Endodermal cell (in vitro differentiated cells): Measurements from ENCODE around the gene GPR162. TPM values are rescaled to one million over a fixed set of nuclear protein-coding genes. Genes with fewer than 3 reads are reported as not detected.

ENCODE experiments used
- DNase-seq: peaks from one replicate; pipeline ENCODE4 v3.0.0-alpha.2; 2017
- H3K27ac ChIP-seq: 2 replicates; pipeline ENCODE4 v1.5.1; 2013; ENCODE audit warnings: mild to moderate bottlenecking, low read depth, low read length, moderate library complexity
- H3K27me3 ChIP-seq: 2 replicates; pipeline ENCODE4 v1.6.1; 2013; ENCODE audit warnings: mild to moderate bottlenecking, low read length, moderate library complexity; ENCODE audit not compliant: insufficient read depth, control insufficient read depth, poor library complexity, severe bottlenecking
- H3K36me3 ChIP-seq: 2 replicates; pipeline ENCODE4 v1.7.0; 2013; ENCODE audit warnings: mild to moderate bottlenecking, low read length, moderate library complexity; ENCODE audit not compliant: control insufficient read depth, insufficient read depth
- H3K4me1 ChIP-seq: one replicate; pipeline ENCODE4 v1.7.0; 2013; ENCODE audit warnings: low read length; ENCODE audit not compliant: control insufficient read depth, insufficient read depth
- H3K4me3 ChIP-seq: 2 replicates; pipeline ENCODE4 v1.5.1; 2013; ENCODE audit warnings: mild to moderate bottlenecking, low read length, moderate library complexity
- H3K9ac ChIP-seq: 2 replicates; pipeline ENCODE4 v1.6.1; 2013; ENCODE audit warnings: mild to moderate bottlenecking, low read length, moderate library complexity; ENCODE audit not compliant: poor library complexity, severe bottlenecking; ENCODE audit errors: extremely low read depth
- H3K9me3 ChIP-seq: 2 replicates; pipeline ENCODE4 v1.6.1; 2013; ENCODE audit warnings: mild to moderate bottlenecking, low read length, moderate library complexity; ENCODE audit not compliant: control insufficient read depth
- H3K27ac Mint-ChIP-seq: 2 replicates; pipeline ENCODE4 v1.8.0; 2020; ENCODE audit warnings: mixed read lengths
- H3K27me3 Mint-ChIP-seq: 2 replicates; pipeline ENCODE4 v1.8.0; 2021; ENCODE audit warnings: mild to moderate bottlenecking, mixed read lengths; ENCODE audit not compliant: insufficient read depth
- H3K36me3 Mint-ChIP-seq: 2 replicates; pipeline ENCODE4 v1.8.0; 2020; ENCODE audit warnings: low read depth, mixed read lengths
- H3K4me1 Mint-ChIP-seq: 2 replicates; pipeline ENCODE4 v1.8.0; 2020; ENCODE audit warnings: mixed read lengths
- H3K4me3 Mint-ChIP-seq: 2 replicates; pipeline ENCODE4 v1.8.0; 2020; ENCODE audit warnings: mild to moderate bottlenecking, moderate library complexity, mixed read lengths
- H3K9me3 Mint-ChIP-seq: 2 replicates; pipeline ENCODE4 v1.8.0; 2020; ENCODE audit warnings: mild to moderate bottlenecking, mixed read lengths
- WGBS, 2 experiments: methylation state at CpG; one replicate each; pipeline versions ENCODE4 v1.1.5 to v1.1.7; 2013; ENCODE audit warnings: missing lambda C conversion rate in 2 of 2, mixed read lengths in 1 of 2; ENCODE audit not compliant: insufficient coverage in 1 of 2, insufficient read length in 1 of 2; 5-methylcytosine and 5-hydroxymethylcytosine counted together
- total RNA-seq, 2 donors: library from RNA; stranded (reverse); fragmentation: NEBNext Ultra II Directional in 1 of 2; extraction: Animal tissue kit (Norgen Biotek cat#: 25700) in 1 of 2; gene quantifications; 2 replicates in 1 of 2; 3 replicates in 1 of 2; pipeline ENCODE4 v1.2.1, GENCODE V29; 2021
- TF ChIP-seq, protein P1 (sequence below): fragments of 200-600 bp; sonication (generic); conservative IDR thresholded peaks from 2 replicates; pipeline ENCODE4 v1.5.0; 2021; ENCODE audit warnings: antibody characterized with exemption, mild to moderate bottlenecking

Gene GPR162
- total RNA-seq, 2 donors from 2014 or later, result 14.7 to 15.0 TPM

DNA sequence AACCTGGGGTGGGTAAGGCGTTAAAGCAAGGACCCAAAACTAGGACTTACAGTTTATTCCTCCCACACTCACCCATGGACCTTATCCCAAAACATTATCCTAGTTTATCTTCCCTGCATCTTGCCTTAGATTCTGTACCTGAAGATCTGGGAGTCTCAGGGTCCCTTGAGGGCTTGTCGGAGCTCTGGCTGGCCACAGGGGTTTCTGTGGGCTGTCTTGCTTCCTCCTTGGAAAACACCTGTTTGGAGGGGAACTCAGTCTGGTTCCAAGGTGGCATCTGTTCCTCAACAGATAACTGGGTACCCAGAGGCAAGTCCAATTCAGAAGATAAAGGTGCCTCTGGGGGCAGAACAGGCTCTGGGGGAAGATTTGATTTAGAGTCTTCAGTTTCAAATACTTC lies 27.8 kb downstream of the GPR162 start:
- peaks cover 51% of the 10 kb centered on the region for H3K36me3 ChIP-seq
- H3K9me3 ChIP-seq, result no peaks in the 10 kb centered on the region
- H3K9ac ChIP-seq, result no peak overlapping the region
- no peaks in the 10 kb centered on the region for H3K27me3 ChIP-seq
- Mint-ChIP-seq H3K27ac (no peak overlapping the region), H3K4me3 (peak overlapping the region; percentile 88), H3K27me3 (no peaks in the 10 kb centered on the region), H3K36me3 (peaks cover 46% of the 10 kb centered on the region), H3K9me3 (no peaks in the 10 kb centered on the region), H3K4me1 (peaks cover 25% of the 10 kb centered on the region)
- H3K4me3 ChIP-seq, result peak overlapping the region; percentile 92
- 95 to 100% methylated on average over 2 of the region's 2 CpGs for WGBS, 2 experiments
- no peak for DNase-seq
- H3K4me1 ChIP-seq, result peaks cover 2% of the 10 kb centered on the region
- no peak overlapping the region for H3K27ac ChIP-seq
- TF ChIP-seq, protein P1, sequence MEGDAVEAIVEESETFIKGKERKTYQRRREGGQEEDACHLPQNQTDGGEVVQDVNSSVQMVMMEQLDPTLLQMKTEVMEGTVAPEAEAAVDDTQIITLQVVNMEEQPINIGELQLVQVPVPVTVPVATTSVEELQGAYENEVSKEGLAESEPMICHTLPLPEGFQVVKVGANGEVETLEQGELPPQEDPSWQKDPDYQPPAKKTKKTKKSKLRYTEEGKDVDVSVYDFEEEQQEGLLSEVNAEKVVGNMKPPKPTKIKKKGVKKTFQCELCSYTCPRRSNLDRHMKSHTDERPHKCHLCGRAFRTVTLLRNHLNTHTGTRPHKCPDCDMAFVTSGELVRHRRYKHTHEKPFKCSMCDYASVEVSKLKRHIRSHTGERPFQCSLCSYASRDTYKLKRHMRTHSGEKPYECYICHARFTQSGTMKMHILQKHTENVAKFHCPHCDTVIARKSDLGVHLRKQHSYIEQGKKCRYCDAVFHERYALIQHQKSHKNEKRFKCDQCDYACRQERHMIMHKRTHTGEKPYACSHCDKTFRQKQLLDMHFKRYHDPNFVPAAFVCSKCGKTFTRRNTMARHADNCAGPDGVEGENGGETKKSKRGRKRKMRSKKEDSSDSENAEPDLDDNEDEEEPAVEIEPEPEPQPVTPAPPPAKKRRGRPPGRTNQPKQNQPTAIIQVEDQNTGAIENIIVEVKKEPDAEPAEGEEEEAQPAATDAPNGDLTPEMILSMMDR, result no peak

DNA sequence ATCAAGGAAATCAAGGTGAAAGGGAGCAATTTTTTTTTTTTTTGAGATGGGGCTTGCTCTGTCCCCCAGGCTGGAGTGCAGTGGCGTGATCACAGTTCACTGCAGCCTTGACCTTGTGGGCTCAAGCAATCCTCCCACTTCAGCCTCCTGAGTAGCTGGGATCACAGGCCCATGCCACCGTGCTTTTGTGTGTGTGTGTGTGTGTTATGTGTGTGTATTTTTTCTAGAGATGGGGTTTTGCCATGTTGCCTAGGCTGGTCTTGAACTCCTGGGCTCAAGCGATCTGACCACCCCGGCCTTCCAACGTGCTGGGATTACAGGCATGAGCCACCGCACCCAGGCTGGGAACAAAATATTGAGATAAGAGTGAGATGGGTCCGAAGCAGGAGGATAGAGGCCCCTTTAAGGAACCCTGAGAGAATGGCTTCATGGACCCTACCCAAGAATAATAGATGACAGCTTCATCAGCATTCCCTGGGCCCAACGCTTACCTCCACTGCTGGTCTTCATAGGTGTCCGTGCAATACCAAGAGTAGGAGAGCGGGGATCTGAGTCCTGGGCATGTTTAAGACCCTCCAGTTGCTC lies 28.4 kb downstream of the GPR162 start:
- peak overlapping the region; percentile 56 for H3K9ac ChIP-seq

DNA sequence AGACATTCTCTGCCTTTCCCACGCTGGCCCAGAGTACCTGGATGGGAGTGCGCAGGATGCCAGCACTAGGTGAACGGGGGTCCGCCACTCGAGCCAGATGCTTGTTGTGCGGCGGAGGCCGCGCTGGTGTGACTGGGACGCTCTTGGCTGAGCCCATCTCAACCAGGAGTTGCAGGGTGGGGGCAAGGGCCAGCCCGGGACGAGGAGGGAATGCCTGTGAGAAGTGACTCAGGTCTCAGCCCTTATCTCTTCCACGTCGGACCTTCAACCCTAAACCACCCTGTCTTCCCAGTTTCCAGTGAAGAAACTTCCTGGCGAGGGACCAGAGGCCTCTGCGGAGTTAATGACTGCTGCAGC lies 29.2 kb downstream of the GPR162 start:
- Histone ChIP-seq H3K4me3 (peak overlapping the region; percentile 92), H3K36me3 (peaks cover 48% of the 10 kb centered on the region), H3K9ac (peak overlapping the region; percentile 56), H3K27ac (no peak overlapping the region), H3K4me1 (peaks cover 2% of the 10 kb centered on the region), H3K9me3 (no peaks in the 10 kb centered on the region), H3K27me3 (no peaks in the 10 kb centered on the region)
- TF ChIP-seq, protein P1, result no peak
- DNase-seq, result no peak
- no peaks in the 10 kb centered on the region for H3K9me3 Mint-ChIP-seq
- peak overlapping the region; percentile 99 for H3K27ac Mint-ChIP-seq
- peak overlapping the region; percentile 88 for H3K4me3 Mint-ChIP-seq
- H3K36me3 Mint-ChIP-seq, result peaks cover 44% of the 10 kb centered on the region
- H3K4me1 Mint-ChIP-seq, result peaks cover 25% of the 10 kb centered on the region
- H3K27me3 Mint-ChIP-seq, result no peaks in the 10 kb centered on the region
- WGBS, 2 experiments, result 10 to 26% methylated on average over 9 to 16 of the region's 16 CpGs

More for the DNA sequence above, 28.4 kb downstream of the GPR162 start:
- peak overlapping the region; percentile 92 for H3K4me3 ChIP-seq
- H3K36me3 Mint-ChIP-seq, result peaks cover 43% of the 10 kb centered on the region
- peaks cover 2% of the 10 kb centered on the region for H3K4me1 ChIP-seq
- TF ChIP-seq, protein P1, result no peak
- peak overlapping the region; percentile 88 for H3K4me3 Mint-ChIP-seq
- H3K36me3 ChIP-seq, result peaks cover 47% of the 10 kb centered on the region
- H3K27ac Mint-ChIP-seq, result peak overlapping the region; percentile 99
- H3K9me3 ChIP-seq, result no peaks in the 10 kb centered on the region
- H3K27me3 Mint-ChIP-seq, result no peaks in the 10 kb centered on the region
- WGBS, 2 experiments, result 86 to 87% methylated on average over 9 to 10 of the region's 10 CpGs
- H3K4me1 Mint-ChIP-seq, result peaks cover 25% of the 10 kb centered on the region
- no peak overlapping the region for H3K27ac ChIP-seq
- DNase-seq, result no peak
- no peaks in the 10 kb centered on the region for H3K27me3 ChIP-seq
- H3K9me3 Mint-ChIP-seq, result no peaks in the 10 kb centered on the region
